DND-41 (cell line): ENCODE measurements around the gene SRPK2.

Experiments
- EZH2 ChIP-seq: IDR thresholded peaks from 3 replicates; pipeline ENCODE4 v1.6.1; 2012; ENCODE audit warnings: borderline replicate concordance, low read depth, mild to moderate bottlenecking, moderate library complexity, low read length, inconsistent platforms; ENCODE audit not compliant: severe bottlenecking
- TF ChIP-seq, protein P1 (sequence below): IDR thresholded peaks from 2 replicates; pipeline ENCODE4 v1.5.1; 2012; ENCODE audit warnings: borderline replicate concordance, low read length, moderate library complexity, mild to moderate bottlenecking; ENCODE audit not compliant: poor library complexity, severe bottlenecking; ENCODE audit errors: extremely low read depth

DNA sequence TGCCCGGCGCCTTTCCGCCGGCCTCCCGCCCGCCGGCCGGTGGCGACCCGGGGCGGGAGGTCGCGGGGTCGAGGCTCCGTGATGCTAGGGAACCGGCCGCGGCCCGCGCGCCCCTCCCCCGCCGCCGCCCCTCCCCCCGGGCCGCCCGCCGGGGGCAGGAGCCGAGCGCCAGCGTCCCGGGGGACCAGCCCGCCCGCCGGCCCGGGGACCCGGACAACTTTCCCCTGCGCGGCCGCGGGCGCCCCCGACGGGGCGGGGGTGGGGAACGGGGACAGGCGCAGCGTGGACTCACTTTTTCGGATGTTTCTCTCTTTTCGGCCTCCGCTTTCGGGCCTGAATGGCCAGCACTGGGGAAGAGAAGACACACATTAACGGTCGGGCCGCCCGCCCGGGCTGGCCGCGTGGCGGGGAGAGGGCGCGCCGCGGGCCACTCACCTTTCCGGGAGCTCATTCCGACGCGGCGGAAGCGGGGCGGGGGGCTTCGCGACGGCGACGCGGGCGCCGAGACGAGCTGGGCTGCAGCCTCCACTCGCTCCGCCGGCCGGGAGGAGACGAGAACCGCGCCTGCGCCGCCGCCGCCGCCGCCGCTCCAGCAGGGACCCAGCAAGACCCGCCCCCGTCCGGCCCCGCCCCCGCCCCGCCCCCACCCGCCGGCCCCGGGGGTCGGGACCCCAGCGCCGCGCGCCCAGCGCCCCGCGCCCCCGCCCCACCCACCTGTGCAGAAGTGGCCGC lies at the start of gene SRPK2:
- TF ChIP-seq, protein P1, sequence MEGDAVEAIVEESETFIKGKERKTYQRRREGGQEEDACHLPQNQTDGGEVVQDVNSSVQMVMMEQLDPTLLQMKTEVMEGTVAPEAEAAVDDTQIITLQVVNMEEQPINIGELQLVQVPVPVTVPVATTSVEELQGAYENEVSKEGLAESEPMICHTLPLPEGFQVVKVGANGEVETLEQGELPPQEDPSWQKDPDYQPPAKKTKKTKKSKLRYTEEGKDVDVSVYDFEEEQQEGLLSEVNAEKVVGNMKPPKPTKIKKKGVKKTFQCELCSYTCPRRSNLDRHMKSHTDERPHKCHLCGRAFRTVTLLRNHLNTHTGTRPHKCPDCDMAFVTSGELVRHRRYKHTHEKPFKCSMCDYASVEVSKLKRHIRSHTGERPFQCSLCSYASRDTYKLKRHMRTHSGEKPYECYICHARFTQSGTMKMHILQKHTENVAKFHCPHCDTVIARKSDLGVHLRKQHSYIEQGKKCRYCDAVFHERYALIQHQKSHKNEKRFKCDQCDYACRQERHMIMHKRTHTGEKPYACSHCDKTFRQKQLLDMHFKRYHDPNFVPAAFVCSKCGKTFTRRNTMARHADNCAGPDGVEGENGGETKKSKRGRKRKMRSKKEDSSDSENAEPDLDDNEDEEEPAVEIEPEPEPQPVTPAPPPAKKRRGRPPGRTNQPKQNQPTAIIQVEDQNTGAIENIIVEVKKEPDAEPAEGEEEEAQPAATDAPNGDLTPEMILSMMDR, result no peak
- no peak for TF ChIP-seq EZH2
